ENCODE measurements around the gene DGLUCY.
"Not testable (repeated sequence)": the region's sequence is repeated elsewhere in the genome, so short reads cannot be mapped to it uniquely, and the experiment has no call there.

GRCh38 chr14:91097657-91098056, 16.2 kb upstream of the DGLUCY start:
- TF ChIP-seq, protein P1, sequence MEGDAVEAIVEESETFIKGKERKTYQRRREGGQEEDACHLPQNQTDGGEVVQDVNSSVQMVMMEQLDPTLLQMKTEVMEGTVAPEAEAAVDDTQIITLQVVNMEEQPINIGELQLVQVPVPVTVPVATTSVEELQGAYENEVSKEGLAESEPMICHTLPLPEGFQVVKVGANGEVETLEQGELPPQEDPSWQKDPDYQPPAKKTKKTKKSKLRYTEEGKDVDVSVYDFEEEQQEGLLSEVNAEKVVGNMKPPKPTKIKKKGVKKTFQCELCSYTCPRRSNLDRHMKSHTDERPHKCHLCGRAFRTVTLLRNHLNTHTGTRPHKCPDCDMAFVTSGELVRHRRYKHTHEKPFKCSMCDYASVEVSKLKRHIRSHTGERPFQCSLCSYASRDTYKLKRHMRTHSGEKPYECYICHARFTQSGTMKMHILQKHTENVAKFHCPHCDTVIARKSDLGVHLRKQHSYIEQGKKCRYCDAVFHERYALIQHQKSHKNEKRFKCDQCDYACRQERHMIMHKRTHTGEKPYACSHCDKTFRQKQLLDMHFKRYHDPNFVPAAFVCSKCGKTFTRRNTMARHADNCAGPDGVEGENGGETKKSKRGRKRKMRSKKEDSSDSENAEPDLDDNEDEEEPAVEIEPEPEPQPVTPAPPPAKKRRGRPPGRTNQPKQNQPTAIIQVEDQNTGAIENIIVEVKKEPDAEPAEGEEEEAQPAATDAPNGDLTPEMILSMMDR (IDR thresholded peaks at IDR 0.05; ENCODE audit: borderline replicate concordance, extremely low read depth, low read length, poor library complexity, severe bottlenecking): not testable (repeated sequence)
- not testable (repeated sequence) for TF ChIP-seq EZH2 (IDR thresholded peaks at IDR 0.05; ENCODE audit: borderline replicate concordance, low read depth, low read length, severe bottlenecking)

Measured in DND-41 (cell line).